ENCODE measurements around the gene FBXO3.

- no peak for TF ChIP-seq EZH2 (IDR thresholded peaks at IDR 0.05; ENCODE audit: insufficient read depth, poor library complexity, severe bottlenecking)
- no peak for TF ChIP-seq EZH2phosphoT487 (IDR thresholded peaks at IDR 0.05; ENCODE audit: insufficient read depth, low read depth)
Observed at GRCh38 chr11:33808228-33808828, 34.0 kb upstream of the FBXO3 start.
